GM19397 (cell line): Measurements from ENCODE around the gene SLCO1C1.
"Not testable (repeated sequence)": the region's sequence is repeated elsewhere in the genome, so short reads cannot be mapped to it uniquely, and the experiment has no call there.

ENCODE experiments used
- ATAC-seq: cut with Tn5 transposase; IDR thresholded peaks from one replicate; pipeline ENCODE4 v1.9.1; 2021; ENCODE audit warnings: mild to moderate bottlenecking, moderate library complexity; ENCODE audit not compliant: unreplicated experiment

SLCO1C1 gene, protein sequence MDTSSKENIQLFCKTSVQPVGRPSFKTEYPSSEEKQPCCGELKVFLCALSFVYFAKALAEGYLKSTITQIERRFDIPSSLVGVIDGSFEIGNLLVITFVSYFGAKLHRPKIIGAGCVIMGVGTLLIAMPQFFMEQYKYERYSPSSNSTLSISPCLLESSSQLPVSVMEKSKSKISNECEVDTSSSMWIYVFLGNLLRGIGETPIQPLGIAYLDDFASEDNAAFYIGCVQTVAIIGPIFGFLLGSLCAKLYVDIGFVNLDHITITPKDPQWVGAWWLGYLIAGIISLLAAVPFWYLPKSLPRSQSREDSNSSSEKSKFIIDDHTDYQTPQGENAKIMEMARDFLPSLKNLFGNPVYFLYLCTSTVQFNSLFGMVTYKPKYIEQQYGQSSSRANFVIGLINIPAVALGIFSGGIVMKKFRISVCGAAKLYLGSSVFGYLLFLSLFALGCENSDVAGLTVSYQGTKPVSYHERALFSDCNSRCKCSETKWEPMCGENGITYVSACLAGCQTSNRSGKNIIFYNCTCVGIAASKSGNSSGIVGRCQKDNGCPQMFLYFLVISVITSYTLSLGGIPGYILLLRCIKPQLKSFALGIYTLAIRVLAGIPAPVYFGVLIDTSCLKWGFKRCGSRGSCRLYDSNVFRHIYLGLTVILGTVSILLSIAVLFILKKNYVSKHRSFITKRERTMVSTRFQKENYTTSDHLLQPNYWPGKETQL

GRCh38 chr12:20695232-20695631 lies at the start of gene SLCO1C1:
Gene SLCO1C1 (plus strand): TSS chr12:20695332. CDS start chr12:20699577, 4,245 bp downstream.
- ATAC-seq: no peak

DNA sequence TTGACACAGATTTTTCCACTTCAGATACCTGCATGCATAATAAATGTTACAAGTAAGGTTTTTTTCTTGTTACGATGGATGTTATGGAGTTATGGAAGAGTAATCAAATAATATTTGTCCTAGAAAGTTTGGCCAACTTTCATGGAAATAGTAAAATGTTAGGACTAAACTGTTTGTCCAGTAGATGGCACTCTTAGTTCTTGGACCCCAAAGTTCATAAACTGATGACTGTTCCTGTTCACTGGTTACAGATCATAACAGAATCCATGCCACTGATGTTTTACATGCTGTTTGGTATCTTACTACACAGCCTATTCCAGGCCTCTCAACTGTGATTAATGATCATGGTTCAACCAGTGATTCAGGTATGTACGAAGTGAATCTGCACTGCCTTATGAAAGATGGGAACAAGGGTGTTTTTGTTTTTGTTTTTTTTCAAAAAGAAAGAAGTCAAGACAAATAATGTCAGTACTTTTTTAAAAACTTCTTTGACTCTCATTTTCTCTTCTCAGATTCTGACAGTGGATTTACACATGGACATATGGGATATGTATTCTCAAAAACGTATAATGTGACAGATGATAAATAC lies 48.8 kb upstream of the SLCO1C1 start:
- no peak for ATAC-seq

DNA sequence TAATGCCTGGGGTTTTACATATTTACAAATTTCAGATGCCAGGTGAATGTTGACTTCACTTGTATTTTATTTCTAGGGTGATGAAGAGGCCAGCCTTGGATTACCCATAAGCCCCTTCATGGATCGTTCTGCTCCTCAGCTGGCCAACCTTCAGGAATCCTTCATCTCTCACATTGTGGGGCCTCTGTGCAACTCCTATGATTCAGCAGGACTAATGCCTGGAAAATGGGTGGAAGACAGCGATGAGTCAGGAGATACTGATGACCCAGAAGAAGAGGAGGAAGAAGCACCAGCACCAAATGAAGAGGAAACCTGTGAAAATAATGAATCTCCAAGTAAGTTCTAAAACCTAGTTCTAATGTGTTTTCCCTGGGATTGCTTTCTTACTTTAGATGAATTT lies 41.3 kb upstream of the SLCO1C1 start:
- ATAC-seq: no peak

GRCh38 chr12:20656600-20656999 lies 38.5 kb upstream of the SLCO1C1 start:
- no peak for ATAC-seq

DNA sequence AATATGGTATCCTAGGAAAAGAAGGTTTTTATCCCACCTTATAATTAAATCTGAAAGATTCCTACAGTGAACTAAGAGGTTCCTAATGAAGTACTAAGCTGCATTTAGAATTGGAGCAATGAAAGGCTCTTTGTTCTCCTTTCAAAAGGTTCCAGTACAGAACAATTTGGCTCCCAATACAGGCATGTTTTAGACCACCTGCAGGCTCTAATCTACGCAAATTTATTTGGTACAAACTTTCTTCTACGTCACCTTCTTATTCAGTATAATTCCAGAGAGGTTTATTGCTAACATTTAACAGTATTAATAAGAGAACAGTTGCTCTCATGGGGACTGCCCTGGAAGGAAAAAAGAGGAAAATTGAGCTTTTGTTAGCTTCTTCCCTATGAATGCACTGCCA lies 37.6 kb upstream of the SLCO1C1 start:
- ATAC-seq: no peak

- no peak for ATAC-seq
These were observed 13.8 kb upstream of the SLCO1C1 start for GRCh38 chr12:20681334-20681733.

DNA sequence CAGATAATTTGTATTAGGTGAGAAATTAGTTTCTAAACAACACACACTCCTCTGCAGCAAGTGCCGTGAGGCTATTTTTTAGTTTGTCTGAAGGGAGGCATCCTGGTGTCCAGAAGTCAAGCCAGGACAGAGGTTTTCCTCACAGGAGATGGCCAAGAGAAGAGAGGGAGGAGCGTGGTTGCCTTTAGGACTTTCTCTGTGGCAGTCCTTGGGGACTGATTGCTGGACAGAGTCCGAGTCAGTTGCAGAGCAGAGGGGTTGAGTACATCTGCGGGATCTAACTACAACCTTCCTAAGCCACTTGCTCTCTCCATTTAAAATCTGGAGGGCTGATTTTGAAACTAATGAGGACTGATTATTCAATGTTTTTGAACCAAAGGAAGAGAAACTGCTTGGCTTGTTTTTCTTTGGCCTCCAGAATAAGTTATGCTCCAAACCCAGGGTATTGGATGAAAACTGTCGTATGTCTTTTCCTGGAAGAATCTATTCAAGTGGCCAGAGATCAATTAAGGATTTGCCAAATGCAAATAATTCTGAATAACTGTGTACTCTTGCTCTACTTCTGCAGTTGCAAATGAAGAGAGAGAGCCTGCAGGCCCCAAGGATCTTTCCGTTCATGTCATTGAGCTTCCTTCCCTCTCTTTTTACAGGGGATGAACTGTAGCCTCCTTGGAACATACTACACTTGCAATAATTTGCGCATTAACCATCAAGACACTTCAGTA lies 1.2 kb downstream of the SLCO1C1 start:
- ATAC-seq: no peak

DNA sequence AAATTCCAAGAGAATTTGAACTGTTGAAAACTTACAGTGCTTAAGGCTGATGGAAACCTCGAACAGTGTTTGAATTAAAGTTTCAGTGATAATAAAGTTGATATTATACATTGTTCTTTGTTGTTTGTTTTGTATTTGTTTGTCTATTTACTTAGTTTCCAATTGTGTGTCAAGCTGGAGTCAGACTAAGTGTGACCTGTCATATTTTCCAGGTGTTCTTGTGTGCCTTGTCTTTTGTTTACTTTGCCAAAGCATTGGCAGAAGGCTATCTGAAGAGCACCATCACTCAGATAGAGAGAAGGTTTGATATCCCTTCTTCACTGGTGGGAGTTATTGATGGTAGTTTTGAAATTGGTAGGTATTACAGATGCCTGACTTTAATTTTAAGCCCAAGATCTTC lies 6.0 kb downstream of the SLCO1C1 start:
- ATAC-seq: no peak

DNA sequence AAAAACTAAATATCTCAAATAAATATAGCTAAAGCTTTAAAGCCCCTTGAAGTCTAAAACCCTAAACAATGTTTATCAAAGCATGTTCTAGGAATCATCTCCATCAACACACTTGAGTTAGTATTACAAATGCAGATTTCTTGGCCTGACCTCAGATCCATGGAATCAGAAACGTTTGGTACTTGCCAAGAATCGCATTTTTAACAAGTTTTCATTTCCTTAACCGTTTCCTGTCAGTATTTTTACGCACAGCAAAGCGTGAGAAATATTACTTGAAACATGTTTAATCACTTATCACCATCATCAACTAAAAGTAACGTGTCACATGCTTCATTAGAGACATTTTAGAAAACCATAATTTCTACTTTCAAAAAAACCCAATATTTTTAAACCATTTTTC lies 9.7 kb downstream of the SLCO1C1 start:
- no peak for ATAC-seq

GRCh38 chr12:20711846-20712245 lies 16.7 kb downstream of the SLCO1C1 start:
- no peak for ATAC-seq

DNA sequence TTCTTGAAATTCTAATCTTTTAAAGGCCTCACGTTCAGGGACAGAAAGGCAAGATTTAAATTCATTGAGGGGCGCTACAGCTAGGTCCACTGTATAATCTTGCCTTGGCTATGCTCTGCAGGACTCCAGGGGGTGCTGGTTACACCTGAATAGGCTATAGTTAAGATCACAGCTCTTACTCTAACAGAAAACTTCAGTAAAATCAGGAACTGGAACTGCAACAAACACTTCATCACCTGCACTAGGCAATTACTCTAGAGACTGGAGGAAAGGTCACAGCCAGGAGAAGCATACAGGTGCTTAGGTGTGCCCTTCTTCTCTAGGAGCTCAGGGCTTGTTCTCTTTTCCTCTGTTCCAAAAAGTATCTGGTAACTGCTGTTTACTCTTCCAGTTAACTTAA lies 20.9 kb downstream of the SLCO1C1 start:
- ATAC-seq: no peak

GRCh38 chr12:20716985-20717384 lies 21.9 kb downstream of the SLCO1C1 start:
- no peak for ATAC-seq

DNA sequence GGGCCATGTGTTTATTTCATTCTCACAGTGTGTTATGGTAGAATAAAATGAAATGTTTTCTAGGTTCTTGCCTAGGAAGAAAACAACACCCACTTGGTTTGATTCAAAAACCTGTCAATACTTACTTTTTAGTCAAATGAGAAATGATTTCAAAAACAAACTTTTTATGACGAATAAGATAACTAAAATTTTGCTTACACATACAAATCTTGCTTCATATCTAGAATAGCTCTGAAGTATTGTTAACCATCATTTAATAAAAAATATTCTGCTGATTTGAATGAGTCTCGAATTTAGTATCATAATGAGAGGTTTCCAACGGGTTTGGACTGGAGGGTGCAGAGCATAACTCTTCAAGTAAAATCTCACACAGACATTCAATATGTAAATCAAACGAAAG lies 23.2 kb downstream of the SLCO1C1 start:
- no peak for ATAC-seq

DNA sequence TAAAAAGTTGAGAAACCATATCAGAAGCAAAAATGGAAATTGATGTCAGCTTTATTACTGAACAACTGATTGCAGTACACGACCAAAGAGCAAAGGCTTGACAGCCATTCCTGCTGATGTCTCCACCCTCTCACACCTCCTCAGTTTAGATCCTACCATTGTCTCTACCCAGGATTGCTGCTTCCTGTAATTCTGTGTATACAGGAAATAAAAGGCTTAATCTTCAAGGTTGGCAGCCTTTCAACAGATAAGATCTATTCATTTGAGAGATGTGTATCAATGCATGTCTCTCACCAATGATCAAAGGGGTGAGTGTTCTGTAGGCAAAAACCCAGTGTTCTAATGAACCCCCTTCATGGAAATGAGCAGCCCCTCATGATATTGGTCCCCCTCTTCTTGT lies 27.0 kb downstream of the SLCO1C1 start:
- no peak for ATAC-seq

DNA sequence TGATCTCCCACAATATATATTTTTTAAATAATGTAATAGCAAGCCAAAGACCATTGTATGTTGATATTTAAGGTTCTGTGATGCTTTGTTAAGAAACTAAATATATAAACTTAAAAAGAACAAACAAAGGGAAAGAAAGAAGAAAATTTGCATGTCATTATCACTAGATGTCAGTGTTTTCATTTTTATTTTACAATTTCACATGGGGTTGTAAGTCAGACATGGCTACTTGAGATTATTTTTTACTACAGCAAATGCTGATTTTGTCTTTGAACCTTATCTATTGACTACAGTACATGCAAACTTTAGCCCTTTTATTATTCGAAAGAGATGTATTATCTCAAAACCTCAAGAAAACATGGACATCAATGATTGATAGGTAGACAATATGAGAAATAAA lies 36.1 kb downstream of the SLCO1C1 start:
- ATAC-seq: no peak

GRCh38 chr12:20740972-20741371 lies 45.8 kb downstream of the SLCO1C1 start:
- ATAC-seq: no peak

GRCh38 chr12:20748198-20748597 lies 53.1 kb downstream of the SLCO1C1 start:
- no peak for ATAC-seq

DNA sequence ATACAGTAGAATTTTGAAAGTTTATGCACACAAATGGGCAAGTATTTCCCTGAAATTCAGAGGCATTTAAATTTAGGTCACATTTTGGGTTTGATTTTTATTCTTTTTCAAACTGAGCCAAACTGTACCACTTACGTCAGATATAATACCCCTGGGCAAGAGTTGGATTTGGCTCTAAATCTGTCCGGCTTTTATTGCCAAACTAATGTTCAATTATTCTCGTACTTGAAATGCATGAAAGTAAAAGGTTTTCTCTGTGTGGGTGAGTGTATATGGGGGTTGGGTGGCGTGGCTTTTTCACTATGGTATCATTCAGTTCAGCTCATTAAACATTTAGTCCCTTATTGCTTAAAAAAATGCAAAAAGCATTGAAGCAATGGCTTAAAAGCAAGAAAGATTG lies 55.9 kb downstream of the SLCO1C1 start:
- no peak for ATAC-seq

DNA sequence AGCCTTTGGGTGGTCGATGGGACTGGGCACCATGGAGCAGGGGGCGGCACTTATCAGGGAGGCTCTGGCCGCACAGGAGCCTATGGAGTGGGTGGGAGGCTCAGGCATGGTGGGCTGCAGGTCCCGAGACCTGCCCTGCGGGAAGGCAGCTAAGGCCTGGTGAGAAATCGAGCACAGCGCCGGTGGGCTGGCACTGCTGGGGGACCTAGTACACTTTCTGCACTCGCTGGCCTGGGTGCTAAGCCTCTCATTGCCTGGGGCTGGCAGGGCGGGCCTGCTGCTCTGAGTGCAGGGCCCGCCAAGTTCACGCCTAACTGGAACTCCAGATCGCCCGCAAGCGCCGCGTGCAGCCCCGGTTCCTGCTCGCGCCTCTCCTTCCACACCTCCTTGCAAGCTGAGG lies 82.3 kb downstream of the SLCO1C1 start:
- no peak for ATAC-seq

DNA sequence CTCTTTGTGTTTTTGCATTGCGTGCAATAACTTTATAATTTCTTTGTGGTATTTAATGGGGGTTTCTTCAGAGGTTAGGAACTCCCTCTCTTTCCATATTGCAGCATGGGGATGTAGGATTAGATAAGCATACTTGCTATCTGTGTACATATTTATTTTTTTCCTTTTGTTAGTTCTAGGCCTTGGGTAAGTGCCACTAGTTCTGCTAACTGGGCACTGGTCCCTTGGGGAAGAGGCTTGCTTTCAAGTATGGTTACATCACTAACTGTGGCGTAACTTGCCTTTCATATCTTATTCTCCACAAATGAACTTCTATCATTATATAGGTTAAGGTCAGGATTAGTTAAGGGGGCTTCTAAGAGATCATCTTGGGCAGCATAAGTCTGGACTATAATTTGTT lies 83.8 kb downstream of the SLCO1C1 start:
- no peak for ATAC-seq

DNA sequence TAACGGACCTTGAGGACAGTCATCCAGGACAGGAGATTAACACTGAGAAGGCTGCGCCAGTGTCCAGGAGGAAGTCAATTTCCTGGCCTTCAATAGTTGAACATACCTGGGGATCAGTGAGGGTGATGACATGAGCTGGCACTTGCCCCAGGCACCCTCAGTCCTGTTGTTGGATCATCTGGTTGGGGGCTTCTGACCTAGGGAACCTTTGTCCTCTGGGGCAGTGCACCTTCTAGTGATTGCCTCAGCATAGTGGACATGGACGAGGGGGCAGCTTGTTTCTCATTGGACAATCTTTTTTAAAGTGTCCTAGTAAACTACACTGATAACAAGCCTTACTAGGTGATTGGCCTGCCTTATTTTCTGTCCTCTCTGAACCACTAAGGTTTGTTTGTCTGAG lies 84.8 kb downstream of the SLCO1C1 start:
- ATAC-seq: not testable (repeated sequence)
